GM19193 (cell line): ENCODE measurements around the gene MAPK13.

ENCODE experiments used
- POLR2A ChIP-seq: IDR thresholded peaks from 4 replicates; pipeline ENCODE4 v1.6.1; 2011; ENCODE audit not compliant: insufficient read depth, insufficient read length; ENCODE audit errors: extremely low read depth

Gene MAPK13

GRCh38 chr6:36147294-36147693, 17.0 kb downstream of the MAPK13 start:
- TF ChIP-seq POLR2A = no peak

- no peak for TF ChIP-seq POLR2A
These were observed 19.2 kb downstream of the MAPK13 start for GRCh38 chr6:36149476-36149875.

DNA sequence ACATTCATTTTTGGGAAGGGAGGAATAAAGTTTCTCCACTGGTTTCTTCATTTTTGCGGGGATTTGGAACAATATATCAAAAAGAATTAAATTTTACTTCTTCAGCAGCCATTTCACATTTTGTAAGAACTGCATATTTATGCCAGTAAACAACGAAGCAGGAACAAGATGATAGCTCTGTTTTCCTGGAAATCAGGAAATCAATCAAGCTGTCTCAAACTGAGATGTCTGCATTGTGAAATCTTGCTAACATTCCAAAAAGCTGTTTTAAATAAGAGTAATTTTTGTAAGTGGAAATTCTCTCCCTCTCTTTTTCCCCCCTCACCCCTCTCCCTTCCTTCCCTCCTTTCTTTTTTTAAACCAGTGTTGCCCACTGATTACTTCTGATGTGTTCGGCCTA, 20.0 kb downstream of the MAPK13 start:
- no peak for TF ChIP-seq POLR2A

- TF ChIP-seq POLR2A = no peak
These were observed 24.0 kb downstream of the MAPK13 start for GRCh38 chr6:36154286-36154685.

- no peak for TF ChIP-seq POLR2A
These were observed 25.3 kb downstream of the MAPK13 start for GRCh38 chr6:36155662-36156061.

GRCh38 chr6:36160147-36160760, 29.9 kb downstream of the MAPK13 start:
- TF ChIP-seq POLR2A = no peak

GRCh38 chr6:36169023-36170007, 39.0 kb downstream of the MAPK13 start:
- TF ChIP-seq POLR2A = no peak

DNA sequence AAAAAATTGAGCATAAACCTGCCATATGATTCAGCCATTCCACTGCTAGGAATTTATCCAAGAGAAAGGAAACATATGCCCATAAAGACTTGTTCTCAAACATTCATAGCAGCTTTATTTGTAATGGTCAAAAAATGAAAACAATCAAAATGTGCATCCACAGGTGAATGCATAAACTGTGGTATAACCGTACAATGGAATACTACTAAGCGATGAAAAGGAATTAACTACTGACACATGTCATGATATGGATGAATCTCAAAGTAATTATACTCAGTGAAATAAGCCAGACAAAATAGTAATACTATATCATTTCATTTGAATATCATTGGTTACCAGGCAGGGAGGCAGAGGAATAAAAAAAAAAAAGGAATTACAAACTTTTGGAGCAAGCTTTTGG, 40.4 kb downstream of the MAPK13 start:
- no peak for TF ChIP-seq POLR2A

- no peak for TF ChIP-seq POLR2A
These were observed 41.3 kb downstream of the MAPK13 start for GRCh38 chr6:36171573-36171972.

DNA sequence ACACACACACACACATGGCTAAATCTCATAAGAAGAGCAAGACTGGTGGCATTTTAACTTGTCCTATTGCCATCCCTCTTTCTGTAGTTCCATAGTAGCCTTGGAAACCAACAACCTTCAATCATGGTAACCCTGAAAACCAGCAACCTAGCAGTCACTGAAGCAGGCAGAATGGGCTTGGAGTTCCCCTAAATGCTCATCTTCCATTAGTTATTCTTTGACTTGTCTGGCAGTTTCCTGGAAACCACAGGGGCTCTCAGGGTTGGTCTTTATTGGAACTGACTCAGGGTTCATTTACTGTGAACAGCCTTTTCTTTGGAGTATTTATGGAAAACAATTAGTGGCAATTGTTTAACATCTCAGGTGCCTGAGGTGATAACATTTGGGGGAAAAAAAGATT, 46.9 kb downstream of the MAPK13 start:
- no peak for TF ChIP-seq POLR2A

DNA sequence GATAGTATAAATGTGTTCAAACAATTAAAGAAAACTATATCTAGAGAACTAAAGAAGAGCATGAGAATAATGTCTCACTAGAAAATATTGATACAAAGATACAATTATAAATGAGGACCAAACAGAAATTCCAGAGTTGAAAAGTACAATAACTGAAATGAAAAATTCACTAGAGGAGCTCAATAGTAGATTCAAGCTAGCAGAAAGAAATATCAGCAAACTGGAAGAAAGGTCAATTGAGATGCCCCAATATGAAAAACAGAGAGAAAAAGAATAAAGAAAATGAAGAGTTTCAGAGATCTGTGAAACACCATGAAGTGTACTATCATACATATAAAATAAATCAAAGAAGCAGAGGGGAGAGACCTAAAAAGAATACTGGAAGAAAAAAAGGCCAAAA, 48.2 kb downstream of the MAPK13 start:
- no peak for TF ChIP-seq POLR2A

GRCh38 chr6:36180126-36180525, 49.8 kb downstream of the MAPK13 start:
- TF ChIP-seq POLR2A = no peak

- TF ChIP-seq POLR2A = no peak
These were observed 54.0 kb downstream of the MAPK13 start for GRCh38 chr6:36184311-36184710.

DNA sequence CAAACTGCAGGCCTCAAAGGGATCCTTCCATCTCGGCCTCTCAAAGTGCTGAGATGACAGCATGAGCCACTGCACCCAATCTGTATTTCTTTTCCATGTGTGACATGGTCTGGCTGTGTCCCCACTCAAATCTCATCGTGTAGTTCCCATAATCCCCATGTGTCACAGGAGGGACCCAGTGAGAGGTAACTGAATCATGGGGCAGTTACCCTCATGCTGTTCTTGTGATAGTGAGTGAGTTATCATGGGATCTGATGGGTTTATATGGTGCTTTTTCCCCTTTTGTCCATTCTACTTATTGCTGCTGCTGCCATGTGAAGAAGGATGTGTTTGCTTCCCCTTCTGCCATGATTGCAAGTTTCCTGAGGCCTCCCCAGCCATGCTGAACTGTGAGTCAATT, 55.9 kb downstream of the MAPK13 start:
- TF ChIP-seq POLR2A = no peak

DNA sequence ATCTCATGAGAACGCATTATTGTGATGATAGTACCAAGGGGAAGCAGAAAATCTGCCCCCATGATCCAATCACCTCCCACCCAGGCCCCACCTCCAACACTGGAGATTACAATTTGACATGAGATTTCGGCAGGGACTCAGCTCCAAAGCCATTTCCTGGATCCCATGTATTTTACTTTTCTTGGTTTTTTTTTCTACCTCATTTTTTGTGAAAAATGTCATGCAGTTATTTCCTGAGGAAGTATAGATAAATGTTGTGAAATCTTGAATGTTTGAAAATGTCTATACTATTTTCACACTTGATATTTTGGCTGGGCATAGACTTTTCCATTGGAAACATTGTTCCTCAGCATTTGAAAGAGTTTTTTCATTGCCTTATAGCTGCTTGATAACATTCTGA, 57.1 kb downstream of the MAPK13 start:
- no peak for TF ChIP-seq POLR2A
